ENCODE measurements around the gene LRRC56. TPM values are rescaled to one million over a fixed set of nuclear protein-coding genes. Genes with fewer than 3 reads are reported as not detected.

LRRC56 gene
- polyA plus RNA-seq, 2 of the 4 experiments (the other 2 are of a cell fraction): 0.32 to 1.0 TPM

DNA sequence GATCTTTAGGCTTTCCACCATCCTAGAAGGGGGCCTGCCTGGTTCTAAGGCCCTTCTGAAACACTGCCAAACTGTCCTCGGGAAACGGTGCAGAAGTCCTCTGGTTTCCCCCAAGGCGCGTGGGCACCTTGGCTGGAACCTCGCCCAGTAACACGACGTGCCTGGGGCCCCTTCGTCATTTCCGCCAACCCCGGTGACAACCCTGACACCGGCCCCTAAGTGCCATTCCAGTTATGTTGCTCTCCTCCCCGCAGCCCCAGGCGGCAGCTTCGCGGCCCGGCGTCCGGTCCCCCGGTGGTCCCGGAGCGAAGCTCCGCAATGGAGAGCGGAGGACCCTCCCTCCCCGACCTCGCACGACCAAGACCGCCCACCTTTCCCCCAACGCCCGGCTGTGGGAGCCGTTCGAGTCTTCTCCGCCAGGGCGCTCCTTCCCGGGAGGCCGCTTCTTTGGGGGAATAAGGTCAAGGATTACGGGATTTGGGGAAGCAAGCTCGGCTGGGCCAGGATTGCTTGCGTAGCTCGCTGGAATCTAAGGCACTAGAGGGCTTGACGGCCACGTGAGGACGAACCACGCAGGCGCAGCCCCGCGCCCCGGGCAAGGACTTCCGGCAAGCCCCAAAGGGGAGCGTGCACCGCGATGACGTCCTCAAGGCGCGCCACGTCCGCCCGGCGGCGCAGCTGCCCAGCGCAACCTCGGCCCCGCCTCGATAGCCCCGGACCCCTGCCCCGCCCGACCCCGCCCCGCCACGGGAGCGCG, 30.9 kb upstream of the LRRC56 start (continued):
- no peak for TF ChIP-seq CHD4 (IDR thresholded peaks at IDR 0.05; ENCODE audit: borderline replicate concordance)
- 0 out of 2 replicates have a peak, but pooled peaks have one; percentile 30 for TF ChIP-seq FOSB (CRISPR knock-in tag; IDR thresholded peaks at IDR 0.05)
- TF ChIP-seq ZNF302 (CRISPR knock-in tag; IDR thresholded peaks at IDR 0.05): no peak
- TF ChIP-seq JUN (IDR thresholded peaks at IDR 0.05): peak; percentile 79 to 91

DNA sequence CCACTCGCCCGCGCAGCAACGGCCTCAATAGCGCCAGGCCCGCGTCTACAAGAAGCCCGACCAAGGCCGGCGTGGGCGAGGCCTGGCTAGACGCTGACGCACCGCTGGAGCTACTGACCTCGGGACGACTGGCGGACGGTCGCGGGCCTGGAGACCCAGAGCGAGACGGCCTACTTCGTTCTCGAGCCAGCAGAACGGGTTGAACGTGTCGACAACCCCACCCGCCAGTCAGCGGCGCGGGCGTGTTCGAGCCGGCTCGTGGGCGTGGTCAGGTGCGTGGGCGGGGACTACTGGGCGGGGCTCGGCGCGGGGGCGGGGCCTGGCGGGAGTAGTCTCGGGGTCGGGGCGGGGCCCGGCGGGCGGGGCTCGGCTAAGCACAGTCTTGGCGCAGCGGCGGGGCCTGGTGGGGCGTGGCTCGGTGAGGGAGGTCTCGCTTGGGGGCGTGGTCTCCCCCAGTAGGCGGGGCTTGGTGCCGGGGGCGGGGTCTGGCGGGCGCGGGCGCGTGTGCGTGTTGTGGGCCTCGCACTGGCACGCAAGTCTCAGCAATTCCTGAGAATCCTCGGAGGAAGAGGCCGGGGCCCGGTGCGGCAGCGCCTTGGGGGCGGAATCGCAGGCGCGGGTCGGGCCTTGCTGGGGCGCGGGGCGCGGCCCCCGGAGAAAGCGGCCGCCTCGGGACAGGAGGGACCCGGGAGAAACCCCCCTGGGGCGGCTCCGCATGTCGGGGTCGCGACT, 30.2 kb upstream of the LRRC56 start, which contains the start of gene RNH1:
Gene RNH1 (minus strand): TSS at position 248 of the 732 bp plus-strand sequence. CDS start 5,080 bp downstream, outside the sequence.
- Histone ChIP-seq H3K4me1 (peaks cover 15% of the 10 kb centered on the region; the same call in 2 of the 3 replicates), H3K4me3 (peak within 1 kb of the TSS; percentile 83), H3K27ac (peak within 1 kb of the TSS; percentile 97), H3K9me3 (no peaks in the 10 kb centered on the region), H3K4me2 (peak within 1 kb of the TSS; percentile 91)
- ChIA-PET CTCF (interaction anchor here (0.8 to 7.4 kb wide), 3 partner anchors 10 to 102 kb away, joined by 3 to 55 read pairs (median 4); no protein-coding TSS in a partner anchor), POLR2A (interaction anchor here (0.6 to 1.9 kb wide), 12 partner anchors 9 to 300 kb away, joined by 3 to 18 read pairs (median 4); partner anchors contain the start of genes BET1L, HRAS, PTDSS2 and RIC8A)
- peak; percentile 68 to 78 for ATAC-seq
- TF ChIP-seq, protein P1, sequence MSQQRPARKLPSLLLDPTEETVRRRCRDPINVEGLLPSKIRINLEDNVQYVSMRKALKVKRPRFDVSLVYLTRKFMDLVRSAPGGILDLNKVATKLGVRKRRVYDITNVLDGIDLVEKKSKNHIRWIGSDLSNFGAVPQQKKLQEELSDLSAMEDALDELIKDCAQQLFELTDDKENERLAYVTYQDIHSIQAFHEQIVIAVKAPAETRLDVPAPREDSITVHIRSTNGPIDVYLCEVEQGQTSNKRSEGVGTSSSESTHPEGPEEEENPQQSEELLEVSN (IDR thresholded peaks at IDR 0.05; ENCODE audit: borderline replicate concordance, low read depth): peak; percentile 76
- TF ChIP-seq POLR2A (IDR thresholded peaks at IDR 0.05; ENCODE audit: low read length) (peak; percentile 65), RFX5 (IDR thresholded peaks at IDR 0.05) (no peak), ZNF302 (CRISPR knock-in tag; IDR thresholded peaks at IDR 0.05) (no peak), ESRRA (IDR thresholded peaks at IDR 0.05; ENCODE audit: borderline replicate concordance, low read length) (no peak), FOSB (CRISPR knock-in tag; IDR thresholded peaks at IDR 0.05) (no peak), JUN (IDR thresholded peaks at IDR 0.05) (peak in 1 of 2 experiments; percentile 92; a peak in 2 of 5 replicates), EHMT2 (IDR thresholded peaks at IDR 0.05; ENCODE audit: low read depth) (no peak), PHF8 (IDR thresholded peaks at IDR 0.05; ENCODE audit: borderline replicate concordance, low read depth) (peak; percentile 65), RAD21 (conservative IDR thresholded peaks at IDR 0.05 in 1 of 2, IDR thresholded peaks at IDR 0.05 in 1 of 2) (no peak)
- TF ChIP-seq, protein P2, sequence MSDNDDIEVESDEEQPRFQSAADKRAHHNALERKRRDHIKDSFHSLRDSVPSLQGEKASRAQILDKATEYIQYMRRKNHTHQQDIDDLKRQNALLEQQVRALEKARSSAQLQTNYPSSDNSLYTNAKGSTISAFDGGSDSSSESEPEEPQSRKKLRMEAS (IDR thresholded peaks at IDR 0.05): peak; percentile 70; the same call in 1 of the 2 replicates
- TF ChIP-seq, protein P3, sequence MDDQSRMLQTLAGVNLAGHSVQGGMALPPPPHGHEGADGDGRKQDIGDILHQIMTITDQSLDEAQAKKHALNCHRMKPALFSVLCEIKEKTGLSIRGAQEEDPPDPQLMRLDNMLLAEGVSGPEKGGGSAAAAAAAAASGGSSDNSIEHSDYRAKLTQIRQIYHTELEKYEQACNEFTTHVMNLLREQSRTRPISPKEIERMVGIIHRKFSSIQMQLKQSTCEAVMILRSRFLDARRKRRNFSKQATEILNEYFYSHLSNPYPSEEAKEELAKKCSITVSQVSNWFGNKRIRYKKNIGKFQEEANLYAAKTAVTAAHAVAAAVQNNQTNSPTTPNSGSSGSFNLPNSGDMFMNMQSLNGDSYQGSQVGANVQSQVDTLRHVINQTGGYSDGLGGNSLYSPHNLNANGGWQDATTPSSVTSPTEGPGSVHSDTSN (IDR thresholded peaks at IDR 0.05): no peak
- DNase-seq (ENCODE audit: low read depth in 1 of 2, low spot score in 1 of 2): peak; percentile 80 to 97
- FAIRE-seq: no peak
- 0% methylated on average over 7 of the region's 93 CpGs for WGBS (ENCODE audit: missing lambda C conversion rate)

DNA sequence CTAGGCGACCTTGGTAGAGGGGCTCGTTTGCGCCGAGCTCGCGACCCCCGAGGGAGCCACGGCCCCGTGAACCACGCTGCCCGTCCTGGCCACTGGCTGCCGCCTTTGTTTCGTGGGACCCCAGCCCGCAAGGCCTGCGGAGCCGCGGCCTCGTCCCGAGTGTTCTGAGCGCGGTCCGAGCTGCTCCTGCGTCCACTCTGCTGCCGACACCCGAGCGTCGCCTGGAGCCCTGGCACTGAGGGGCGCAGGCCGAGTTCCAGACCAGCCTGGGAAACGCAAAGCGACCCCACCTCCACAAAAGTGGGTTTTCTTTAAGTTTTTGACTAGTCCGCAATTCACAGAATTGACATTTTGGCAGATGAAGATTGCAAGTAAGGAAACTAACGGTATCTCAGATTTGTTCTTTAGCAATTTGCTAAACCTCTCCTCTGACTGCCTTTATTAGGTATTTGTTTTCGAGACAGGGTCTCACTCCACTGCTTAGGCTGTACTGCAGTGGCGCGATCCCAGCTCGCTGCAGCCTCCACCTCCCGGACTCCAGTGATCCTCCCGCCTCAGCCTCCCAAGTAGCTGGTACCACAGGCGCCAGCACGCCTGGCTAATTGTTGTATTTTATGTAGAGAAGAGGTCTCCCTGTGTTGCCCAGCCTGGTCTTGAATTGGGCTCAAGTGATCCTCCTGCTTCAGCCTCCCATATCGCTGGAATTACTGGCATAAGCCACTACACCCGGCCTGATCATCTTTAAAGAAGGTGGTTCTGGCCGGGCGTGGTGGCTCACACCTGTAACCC, 29.4 kb upstream of the LRRC56 start:
- DNase-seq (ENCODE audit: low read depth in 1 of 2, low spot score in 1 of 2): no peak
- peak in 1 of 2 experiments; percentile 1; a peak in 3 of 6 replicates for ATAC-seq
- peak overlapping the region; percentile 91 for H3K4me2 ChIP-seq
- H3K9me3 ChIP-seq: no peaks in the 10 kb centered on the region
- H3K4me1 ChIP-seq: peaks cover 15% of the 10 kb centered on the region; the same call in 2 of the 3 replicates
- no peak for TF ChIP-seq HOXB5 (CRISPR knock-in tag; IDR thresholded peaks at IDR 0.05)
- no peak for TF ChIP-seq HOXB13 (CRISPR knock-in tag; IDR thresholded peaks at IDR 0.05; ENCODE audit: low read depth)
- TF ChIP-seq GATA3 (IDR thresholded peaks at IDR 0.05; ENCODE audit: borderline replicate concordance): no peak
- TF ChIP-seq, protein P1 (IDR thresholded peaks at IDR 0.05; ENCODE audit: borderline replicate concordance, low read depth): no peak
- no peak for TF ChIP-seq ZSCAN20 (CRISPR knock-in tag; IDR thresholded peaks at IDR 0.05)
- TF ChIP-seq HDAC2 (IDR thresholded peaks at IDR 0.05): no peak
- no peak for TF ChIP-seq NR3C1 (IDR thresholded peaks at IDR 0.05)
- TF ChIP-seq CHD2 (IDR thresholded peaks at IDR 0.05; ENCODE audit: low read length, partially characterized antibody): no peak
- TF ChIP-seq KDM1A (IDR thresholded peaks at IDR 0.05; ENCODE audit: low read depth): no peak
- no peak for TF ChIP-seq MYC (IDR thresholded peaks at IDR 0.05; ENCODE audit: borderline replicate concordance, low read length)
- no peak for TF ChIP-seq TP53 (CRISPR knock-in tag; IDR thresholded peaks at IDR 0.05)
- TF ChIP-seq CBX8 (IDR thresholded peaks at IDR 0.05): no peak
- H3K27ac ChIP-seq: peak overlapping the region; percentile 69 to 97
- WGBS (ENCODE audit: missing lambda C conversion rate): 52% methylated on average over 35 of the region's 45 CpGs
- H3K4me3 ChIP-seq: peak overlapping the region; percentile 83
- ChIA-PET CTCF (interaction anchor here (7.4 kb wide), 1 partner anchor 10 kb away, joined by 55 read pairs; no protein-coding TSS in a partner anchor), POLR2A (no interaction called here)
- no peak for FAIRE-seq
